PC-9 (cell line): Measurements from ENCODE around the gene VLDLR. TPM values are rescaled to one million over a fixed set of nuclear protein-coding genes. Genes with fewer than 3 reads are reported as not detected.

Source experiments
- BruUV-seq: library from RNA; stranded (reverse); fragments of 400-500 nt; replicated peaks from 2 replicates; lab custom pipeline; 2021; lab: Mats Ljungman, UMichigan
- CTCF ChIA-PET: fragments of 300-600 bp; sonication (Branson Sonifier 250); formaldehyde crosslinking; loops from one replicate; lab custom pipeline; 2022; ENCODE audit warnings: antibody characterized with exemption; lab: Charles Lee
- POLR2A ChIA-PET: fragments of 300-600 bp; sonication (Branson Sonifier 250); formaldehyde crosslinking; loops from one replicate; lab custom pipeline; 2022; ENCODE audit warnings: antibody characterized with exemption; ENCODE audit not compliant: unreplicated experiment; lab: Charles Lee
- DNase-seq, 2 experiments: peaks; one replicate each; pipeline versions ENCODE4 v3.0.0 to v3.0.0-alpha.2; 2015 to 2022; ENCODE audit warnings: mixed read lengths in 1 of 2
- H2AFZ ChIP-seq: fragments of 200-600 bp; sonication (generic); 2 replicates; pipeline ENCODE4 v1.8.1; 2017; ENCODE audit warnings: antibody characterized with exemption
- H3F3A ChIP-seq: fragments of 200-600 bp; sonication (generic); 2 replicates; pipeline ENCODE4 v1.8.1; 2017; ENCODE audit warnings: antibody characterized with exemption, mild to moderate bottlenecking, low read depth; ENCODE audit not compliant: insufficient read depth
- H3K27ac ChIP-seq: fragments of 200-600 bp; sonication (generic); 2 replicates; pipeline ENCODE4 v1.6.1; 2016; ENCODE audit warnings: mixed run types
- H3K27me3 ChIP-seq: fragments of 200-600 bp; sonication (generic); 2 replicates; pipeline ENCODE4 v1.6.1; 2016; ENCODE audit warnings: low read depth, mixed run types; ENCODE audit not compliant: insufficient read depth
- H3K36me3 ChIP-seq: fragments of 200-600 bp; sonication (generic); 2 replicates; pipeline ENCODE4 v1.6.1; 2016; ENCODE audit warnings: low read depth, mixed run types
- H3K4me1 ChIP-seq: fragments of 200-600 bp; sonication (generic); replicated peaks from 2 replicates; pipeline ENCODE4 v1.6.1; 2016; ENCODE audit warnings: mixed run types; ENCODE audit not compliant: insufficient read depth
- H3K4me2 ChIP-seq: fragments of 200-600 bp; sonication (generic); 2 replicates; pipeline ENCODE4 v1.6.1; 2017; ENCODE audit warnings: mixed run types
- H3K4me3 ChIP-seq: fragments of 200-600 bp; sonication (generic); 2 replicates; pipeline ENCODE4 v1.6.1; 2016; ENCODE audit warnings: mixed run types
- H3K79me2 ChIP-seq: fragments of 200-600 bp; sonication (generic); 2 replicates; pipeline ENCODE4 v1.6.1; 2017; ENCODE audit warnings: low read depth, mixed run types
- H3K9me2 ChIP-seq: fragments of 200-600 bp; sonication (generic); 2 replicates; pipeline ENCODE4 v1.8.1; 2017; ENCODE audit warnings: mild to moderate bottlenecking; ENCODE audit not compliant: insufficient read depth
- H3K9me3 ChIP-seq: fragments of 200-600 bp; sonication (generic); 2 replicates; pipeline ENCODE4 v1.8.1; 2016; ENCODE audit warnings: low read depth; ENCODE audit not compliant: insufficient read depth
- H4K20me1 ChIP-seq: fragments of 200-600 bp; sonication (generic); 2 replicates; pipeline ENCODE4 v1.8.1; 2017; ENCODE audit not compliant: insufficient read depth
- EZH2 ChIP-seq: fragments of 200-600 bp; sonication (generic); IDR thresholded peaks from 2 replicates; pipeline ENCODE4 v1.8.0; 2017; ENCODE audit warnings: antibody characterized with exemption, low read depth
- intact Hi-C: fragments of 100-400 bp; cut with micrococcal nuclease; formaldehyde crosslinking; loops from one replicate; pipeline ENCODE4 v1.10.0; 2022; ENCODE audit not compliant: unreplicated experiment
- total RNA-seq: library from RNA; stranded (reverse); gene quantifications from 2 replicates; pipeline ENCODE4 v1.2.3, GENCODE V29; 2021
- TF ChIP-seq, protein P1 (sequence below): fragments of 200-600 bp; sonication (generic); conservative IDR thresholded peaks from 2 replicates; pipeline ENCODE4 v1.6.1; 2017; ENCODE audit warnings: mixed run types, antibody characterized with exemption, mild to moderate bottlenecking, moderate library complexity

The VLDLR gene
- total RNA-seq, 1 experiment from 2014 or later: 8.1 TPM

GRCh38 chr9:2610985-2611384, 10.6 kb upstream of the VLDLR start:
- H3K4me2 ChIP-seq: no peak overlapping the region
- H3F3A ChIP-seq: no peaks in the 10 kb centered on the region
- no peak overlapping the region for H2AFZ ChIP-seq
- H3K4me3 ChIP-seq: no peak overlapping the region
- no peak overlapping the region for H3K27ac ChIP-seq
- H4K20me1 ChIP-seq: no peaks in the 10 kb centered on the region
- CTCF ChIA-PET: no interaction called here
- no peaks in the 10 kb centered on the region for H3K4me1 ChIP-seq
- no TSS peak for BruUV-seq
- TF ChIP-seq, protein P1, sequence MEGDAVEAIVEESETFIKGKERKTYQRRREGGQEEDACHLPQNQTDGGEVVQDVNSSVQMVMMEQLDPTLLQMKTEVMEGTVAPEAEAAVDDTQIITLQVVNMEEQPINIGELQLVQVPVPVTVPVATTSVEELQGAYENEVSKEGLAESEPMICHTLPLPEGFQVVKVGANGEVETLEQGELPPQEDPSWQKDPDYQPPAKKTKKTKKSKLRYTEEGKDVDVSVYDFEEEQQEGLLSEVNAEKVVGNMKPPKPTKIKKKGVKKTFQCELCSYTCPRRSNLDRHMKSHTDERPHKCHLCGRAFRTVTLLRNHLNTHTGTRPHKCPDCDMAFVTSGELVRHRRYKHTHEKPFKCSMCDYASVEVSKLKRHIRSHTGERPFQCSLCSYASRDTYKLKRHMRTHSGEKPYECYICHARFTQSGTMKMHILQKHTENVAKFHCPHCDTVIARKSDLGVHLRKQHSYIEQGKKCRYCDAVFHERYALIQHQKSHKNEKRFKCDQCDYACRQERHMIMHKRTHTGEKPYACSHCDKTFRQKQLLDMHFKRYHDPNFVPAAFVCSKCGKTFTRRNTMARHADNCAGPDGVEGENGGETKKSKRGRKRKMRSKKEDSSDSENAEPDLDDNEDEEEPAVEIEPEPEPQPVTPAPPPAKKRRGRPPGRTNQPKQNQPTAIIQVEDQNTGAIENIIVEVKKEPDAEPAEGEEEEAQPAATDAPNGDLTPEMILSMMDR: no peak
- no peak for TF ChIP-seq EZH2
- H3K36me3 ChIP-seq: no peaks in the 10 kb centered on the region
- intact Hi-C loops: no loop called here
- no peaks in the 10 kb centered on the region for H3K9me3 ChIP-seq
- no peak for DNase-seq
- POLR2A ChIA-PET: no interaction called here
- no peaks in the 10 kb centered on the region for H3K9me2 ChIP-seq
- H3K79me2 ChIP-seq: no peaks in the 10 kb centered on the region
- H3K27me3 ChIP-seq: no peaks in the 10 kb centered on the region

- Histone ChIP-seq H3K9me3 (no peaks in the 10 kb centered on the region), H3K4me2 (no peak overlapping the region), H3K4me1 (no peaks in the 10 kb centered on the region), H3K79me2 (no peaks in the 10 kb centered on the region), H3F3A (no peaks in the 10 kb centered on the region), H3K27ac (no peak overlapping the region), H3K27me3 (no peaks in the 10 kb centered on the region), H2AFZ (no peak overlapping the region), H3K9me2 (no peaks in the 10 kb centered on the region), H4K20me1 (no peaks in the 10 kb centered on the region), H3K36me3 (no peaks in the 10 kb centered on the region), H3K4me3 (no peak overlapping the region)
- POLR2A ChIA-PET: no interaction called here
- TF ChIP-seq EZH2: no peak
- BruUV-seq: no TSS peak
- CTCF ChIA-PET: no interaction called here
- no peak for DNase-seq
- intact Hi-C loops: no loop called here
These were observed 9.6 kb upstream of the VLDLR start for GRCh38 chr9:2611961-2612360.

GRCh38 chr9:2613730-2614271, 7.8 kb upstream of the VLDLR start:
- CTCF ChIA-PET: no interaction called here
- DNase-seq: no peak
- intact Hi-C loops: no loop called here
- H3K79me2 ChIP-seq: no peaks in the 10 kb centered on the region
- H3K4me3 ChIP-seq: no peak overlapping the region
- no peak overlapping the region for H2AFZ ChIP-seq
- H3K4me1 ChIP-seq: no peaks in the 10 kb centered on the region
- no peak overlapping the region for H3K4me2 ChIP-seq
- TF ChIP-seq, protein P1: no peak
- TF ChIP-seq EZH2: no peak
- BruUV-seq: no TSS peak
- no peaks in the 10 kb centered on the region for H3K36me3 ChIP-seq
- no peaks in the 10 kb centered on the region for H3K9me2 ChIP-seq
- 0 out of 2 replicates have a peak, but pooled peaks cover 4% of the 10 kb centered on the region for H3K9me3 ChIP-seq
- H3K27ac ChIP-seq: no peak overlapping the region
- no peaks in the 10 kb centered on the region for H3K27me3 ChIP-seq
- no peaks in the 10 kb centered on the region for H3F3A ChIP-seq
- no peaks in the 10 kb centered on the region for H4K20me1 ChIP-seq
- POLR2A ChIA-PET: no interaction called here

DNA sequence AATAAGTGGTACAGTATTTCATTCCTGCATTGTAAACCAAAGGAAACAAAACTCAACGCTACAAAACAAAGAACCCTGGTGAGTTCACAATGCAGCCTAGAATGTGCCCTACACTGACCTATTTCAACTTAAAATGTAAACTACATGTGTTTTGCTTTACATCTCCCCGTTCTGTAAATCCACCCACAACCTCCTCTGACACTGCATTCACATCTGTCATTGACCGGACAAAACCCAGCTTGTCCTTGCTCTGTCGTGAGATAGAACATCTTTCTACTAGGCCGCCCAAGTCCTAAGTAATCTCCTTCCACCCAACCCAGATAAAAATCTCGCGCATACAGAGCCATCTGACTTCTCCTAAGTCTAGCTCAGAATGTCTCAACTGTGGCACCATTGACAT, 6.1 kb upstream of the VLDLR start:
- TF ChIP-seq EZH2: no peak
- no peak overlapping the region for H2AFZ ChIP-seq
- no peaks in the 10 kb centered on the region for H3K79me2 ChIP-seq
- CTCF ChIA-PET: no interaction called here
- H3K27me3 ChIP-seq: no peaks in the 10 kb centered on the region
- POLR2A ChIA-PET: no interaction called here
- no peaks in the 10 kb centered on the region for H3K9me2 ChIP-seq
- no peak for DNase-seq
- no peaks in the 10 kb centered on the region for H4K20me1 ChIP-seq
- no peak overlapping the region for H3K4me2 ChIP-seq
- H3K36me3 ChIP-seq: no peaks in the 10 kb centered on the region
- H3K4me1 ChIP-seq: no peaks in the 10 kb centered on the region
- no peak overlapping the region for H3K4me3 ChIP-seq
- H3K27ac ChIP-seq: no peak overlapping the region
- H3K9me3 ChIP-seq: 0 out of 2 replicates have a peak, but pooled peaks cover 4% of the 10 kb centered on the region
- H3F3A ChIP-seq: no peaks in the 10 kb centered on the region
- no TSS peak for BruUV-seq
- intact Hi-C loops: no loop called here
